Measurements from ENCODE around the gene LSM3.
A peak's percentile ranks its signal among the peaks of the same experiment; 100 is the strongest.

- TF ChIP-seq YY1 (IDR thresholded peaks at IDR 0.05; ENCODE audit: borderline replicate concordance in 1 of 3, control insufficient read depth in 1 of 3, extremely low read depth in 1 of 3, insufficient read depth in 3 of 3, insufficient read length in 1 of 3, insufficient replicate concordance in 2 of 3, low read depth in 1 of 3, low read length in 2 of 3) = no peak
- no peak for TF ChIP-seq ZNF518B (CRISPR knock-in tag; IDR thresholded peaks at IDR 0.05)
- TF ChIP-seq TARDBP (IDR thresholded peaks at IDR 0.05) = no peak
- TF ChIP-seq ZNF274 (IDR thresholded peaks at IDR 0.05; ENCODE audit: borderline replicate concordance, low read depth, low read length) = no peak
- TF ChIP-seq CTCF (IDR thresholded peaks at IDR 0.05 in 2 of 3, conservative IDR thresholded peaks at IDR 0.05 in 1 of 3; ENCODE audit: insufficient read depth in 2 of 3, low read depth in 1 of 3, low read length in 3 of 3) = peak in 2 of 3 experiments; percentile 15 to 17; a peak in 1 of 6 replicates
- TF ChIP-seq ZBTB11 (CRISPR knock-in tag; IDR thresholded peaks at IDR 0.05) = no peak
- 0 out of 2 replicates have a peak, but pooled peaks have one; percentile 16 for TF ChIP-seq CC2D1A (IDR thresholded peaks at IDR 0.05)
Observed at GRCh38 chr3:14222900-14223594, 44.4 kb downstream of the LSM3 start.

Measured in K562 (cell line).